Osteocyte (in vitro differentiated cells): Measurements from ENCODE around the gene PDE1C. TPM values are rescaled to one million over a fixed set of nuclear protein-coding genes. Genes with fewer than 3 reads are reported as not detected.
"Not testable (repeated sequence)": the region's sequence is repeated elsewhere in the genome, so short reads cannot be mapped to it uniquely, and the experiment has no call there.

Experiments
- DNase-seq: peaks from one replicate; pipeline ENCODE4 v3.0.0; 2021; ENCODE audit warnings: mixed read lengths; ENCODE audit not compliant: unreplicated experiment; ENCODE audit errors: extremely low spot score
- H3K27ac Mint-ChIP-seq: one replicate; pipeline ENCODE4 v1.8.0; 2021; ENCODE audit warnings: mild to moderate bottlenecking, mixed read lengths; ENCODE audit not compliant: unreplicated experiment
- H3K27me3 Mint-ChIP-seq: one replicate; pipeline ENCODE4 v1.8.0; 2021; ENCODE audit warnings: mixed read lengths; ENCODE audit not compliant: unreplicated experiment
- H3K36me3 Mint-ChIP-seq: one replicate; pipeline ENCODE4 v1.8.0; 2021; ENCODE audit warnings: mixed read lengths; ENCODE audit not compliant: unreplicated experiment
- H3K4me1 Mint-ChIP-seq: one replicate; pipeline ENCODE4 v1.8.0; 2021; ENCODE audit warnings: mixed read lengths; ENCODE audit not compliant: unreplicated experiment
- H3K4me3 Mint-ChIP-seq: one replicate; pipeline ENCODE4 v1.8.0; 2021; ENCODE audit warnings: mild to moderate bottlenecking, moderate library complexity, mixed read lengths; ENCODE audit not compliant: unreplicated experiment
- H3K9me3 Mint-ChIP-seq: one replicate; pipeline ENCODE4 v1.8.0; 2021; ENCODE audit warnings: mixed read lengths; ENCODE audit not compliant: unreplicated experiment
- CTCF ChIP-seq: fragments of 200-600 bp; sonication (generic); IDR thresholded peaks from 2 replicates; pipeline ENCODE4 v1.5.0; 2021; ENCODE audit warnings: antibody characterized with exemption, mild to moderate bottlenecking, moderate library complexity
- total RNA-seq: library from RNA; stranded (reverse); gene quantifications from 2 replicates; pipeline ENCODE4 v1.2.1, GENCODE V29; 2021

The PDE1C gene
- total RNA-seq, 1 donor from 2014 or later = 187 TPM

GRCh38 chr7:32089256-32089655 is 19.0 kb upstream of the PDE1C start:
- no peaks in the 10 kb centered on the region for H3K27me3 Mint-ChIP-seq
- H3K9me3 Mint-ChIP-seq = no peaks in the 10 kb centered on the region
- TF ChIP-seq CTCF = no peak
- DNase-seq = no peak
- H3K4me3 Mint-ChIP-seq = no peak overlapping the region
- H3K4me1 Mint-ChIP-seq = peaks cover 27% of the 10 kb centered on the region
- H3K27ac Mint-ChIP-seq = no peak overlapping the region
- no peaks in the 10 kb centered on the region for H3K36me3 Mint-ChIP-seq

DNA sequence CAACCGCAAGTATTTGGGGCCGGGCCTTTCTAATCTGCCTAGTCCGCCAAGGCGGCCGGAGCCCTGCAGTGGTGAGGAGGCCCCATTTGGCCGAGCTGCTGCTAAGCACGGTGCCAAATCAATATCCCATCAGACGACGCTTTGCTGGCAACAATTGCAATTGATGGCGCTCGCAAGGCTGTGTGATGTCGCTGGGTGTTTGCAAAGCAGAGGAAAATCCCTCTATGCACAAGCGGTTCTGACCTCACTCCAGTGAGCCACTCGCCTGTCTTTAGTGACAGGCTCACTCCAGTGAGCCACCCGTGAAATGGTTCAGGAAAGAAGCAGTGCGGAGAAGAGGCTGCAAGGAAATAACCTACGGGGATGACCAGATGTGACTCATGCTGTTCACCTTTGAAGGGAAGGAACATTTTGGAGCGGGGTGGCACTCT is 18.3 kb upstream of the PDE1C start:
- no peaks in the 10 kb centered on the region for H3K27me3 Mint-ChIP-seq
- no peak overlapping the region for H3K27ac Mint-ChIP-seq
- H3K4me3 Mint-ChIP-seq = no peak overlapping the region
- no peak for TF ChIP-seq CTCF
- no peaks in the 10 kb centered on the region for H3K9me3 Mint-ChIP-seq
- no peaks in the 10 kb centered on the region for H3K36me3 Mint-ChIP-seq
- peaks cover 19% of the 10 kb centered on the region for H3K4me1 Mint-ChIP-seq
- no peak for DNase-seq

GRCh38 chr7:32079510-32079909 is 9.3 kb upstream of the PDE1C start:
- Mint-ChIP-seq H3K27ac (peak overlapping the region; percentile 17), H3K36me3 (peaks cover 5% of the 10 kb centered on the region), H3K4me1 (peaks cover 43% of the 10 kb centered on the region), H3K9me3 (peaks cover 7% of the 10 kb centered on the region), H3K4me3 (no peak overlapping the region), H3K27me3 (no peaks in the 10 kb centered on the region)
- TF ChIP-seq CTCF = no peak
- DNase-seq = no peak

- H3K36me3 Mint-ChIP-seq = peaks cover 5% of the 10 kb centered on the region
- H3K27me3 Mint-ChIP-seq = no peaks in the 10 kb centered on the region
- H3K4me1 Mint-ChIP-seq = peaks cover 43% of the 10 kb centered on the region
- no peak for TF ChIP-seq CTCF
- H3K9me3 Mint-ChIP-seq = peaks cover 7% of the 10 kb centered on the region
- DNase-seq = no peak
- no peak overlapping the region for H3K27ac Mint-ChIP-seq
- no peak overlapping the region for H3K4me3 Mint-ChIP-seq
Observed at GRCh38 chr7:32078824-32079223, 8.6 kb upstream of the PDE1C start.

GRCh38 chr7:32077806-32078205 is 7.6 kb upstream of the PDE1C start:
- peaks cover 7% of the 10 kb centered on the region for H3K9me3 Mint-ChIP-seq
- H3K27ac Mint-ChIP-seq = no peak overlapping the region
- no peaks in the 10 kb centered on the region for H3K27me3 Mint-ChIP-seq
- H3K4me3 Mint-ChIP-seq = no peak overlapping the region
- peaks cover 5% of the 10 kb centered on the region for H3K36me3 Mint-ChIP-seq
- H3K4me1 Mint-ChIP-seq = peaks cover 48% of the 10 kb centered on the region
- no peak for DNase-seq
- no peak for TF ChIP-seq CTCF

DNA sequence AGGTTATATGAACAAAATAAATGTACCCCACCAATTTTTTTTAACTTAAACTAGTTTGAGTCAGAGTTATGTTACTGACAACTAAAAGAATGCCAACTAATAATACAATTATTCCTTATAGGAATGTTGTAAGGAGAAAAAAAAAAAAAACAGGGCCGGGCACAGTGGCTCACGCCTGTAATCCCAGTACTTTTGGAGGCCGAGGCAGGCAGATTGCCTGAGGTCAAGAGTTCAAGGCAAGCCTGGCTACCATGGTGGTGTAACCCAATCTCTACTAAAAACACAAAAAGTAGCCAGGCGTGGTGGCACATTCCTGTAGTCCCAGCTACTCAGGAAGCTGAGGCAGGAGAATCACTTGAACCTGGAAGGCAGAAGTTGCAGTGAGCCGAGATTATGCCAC is 6.6 kb upstream of the PDE1C start:
- peak overlapping the region; percentile 73 for H3K27ac Mint-ChIP-seq
- H3K36me3 Mint-ChIP-seq, DNase-seq, H3K27me3 Mint-ChIP-seq, H3K4me3 Mint-ChIP-seq, H3K9me3 Mint-ChIP-seq: not testable (repeated sequence)
- H3K4me1 Mint-ChIP-seq = peaks cover 58% of the 10 kb centered on the region
